Panc1 (cell line): ENCODE results near the gene MARK4.

ENCODE experiments used
- CTCF ChIP-seq: fragments of 450-650 bp; IDR thresholded peaks from 2 replicates; pipeline ENCODE4 v1.5.1; 2017; ENCODE audit warnings: mild to moderate bottlenecking
- REST ChIP-seq, 2 experiments: IDR thresholded peaks; 2 replicates each; pipeline ENCODE4 v1.6.1; 2011 to 2012; ENCODE audit warnings: low read depth in 2 of 2, control low read depth in 1 of 2, low read length in 1 of 2, mild to moderate bottlenecking in 1 of 2, moderate library complexity in 1 of 2; ENCODE audit not compliant: insufficient read depth in 1 of 2
- SIN3A ChIP-seq: IDR thresholded peaks from 2 replicates; pipeline ENCODE4 v1.6.1; 2012; ENCODE audit warnings: low read depth, mild to moderate bottlenecking, low read length, moderate library complexity, borderline replicate concordance; ENCODE audit not compliant: insufficient read depth

- no peak for TF ChIP-seq REST (IDR thresholded peaks at IDR 0.05; ENCODE audit: insufficient read depth in 1 of 2, low read depth in 2 of 2, low read length in 1 of 2)
- no peak for TF ChIP-seq SIN3A
- TF ChIP-seq CTCF = no peak
These were observed 101.0 kb downstream of the MARK4 start for GRCh38 chr19:45352062-45352461.
